ENCODE measurements around the gene PROS1.
"Not testable (repeated sequence)": the region's sequence is repeated elsewhere in the genome, so short reads cannot be mapped to it uniquely, and the experiment has no call there.

PROS1 gene

GRCh38 chr3:93839193-93839592 lies 134.5 kb downstream of the PROS1 start:
- H3K27me3 ChIP-seq (ENCODE audit: control insufficient read depth in 1 of 2, insufficient read depth in 2 of 2, low read length in 2 of 2); H3K4me3 ChIP-seq (ENCODE audit: low read depth in 1 of 2, low read length in 2 of 2); H3K36me3 ChIP-seq (ENCODE audit: control insufficient read depth in 1 of 2, insufficient read depth in 2 of 2, low read length in 2 of 2); H3K9ac ChIP-seq (ENCODE audit: low read depth in 1 of 2, low read length in 2 of 2); H3K27ac ChIP-seq (ENCODE audit: low read depth, low read length); H3K9me3 ChIP-seq (ENCODE audit: control insufficient read depth in 1 of 2, low read length in 2 of 2); H3K4me1 ChIP-seq (ENCODE audit: control insufficient read depth in 1 of 2, insufficient read depth in 2 of 2, low read length in 2 of 2): not testable (repeated sequence)
